GM21423 (cell line): Measurements from ENCODE around the gene HOXD9.

Experiments used
- ATAC-seq: cut with Tn5 transposase; IDR thresholded peaks from one replicate; pipeline ENCODE4 v1.9.1; 2021; ENCODE audit warnings: mild to moderate bottlenecking, moderate library complexity; ENCODE audit not compliant: unreplicated experiment

The HOXD9 gene

DNA sequence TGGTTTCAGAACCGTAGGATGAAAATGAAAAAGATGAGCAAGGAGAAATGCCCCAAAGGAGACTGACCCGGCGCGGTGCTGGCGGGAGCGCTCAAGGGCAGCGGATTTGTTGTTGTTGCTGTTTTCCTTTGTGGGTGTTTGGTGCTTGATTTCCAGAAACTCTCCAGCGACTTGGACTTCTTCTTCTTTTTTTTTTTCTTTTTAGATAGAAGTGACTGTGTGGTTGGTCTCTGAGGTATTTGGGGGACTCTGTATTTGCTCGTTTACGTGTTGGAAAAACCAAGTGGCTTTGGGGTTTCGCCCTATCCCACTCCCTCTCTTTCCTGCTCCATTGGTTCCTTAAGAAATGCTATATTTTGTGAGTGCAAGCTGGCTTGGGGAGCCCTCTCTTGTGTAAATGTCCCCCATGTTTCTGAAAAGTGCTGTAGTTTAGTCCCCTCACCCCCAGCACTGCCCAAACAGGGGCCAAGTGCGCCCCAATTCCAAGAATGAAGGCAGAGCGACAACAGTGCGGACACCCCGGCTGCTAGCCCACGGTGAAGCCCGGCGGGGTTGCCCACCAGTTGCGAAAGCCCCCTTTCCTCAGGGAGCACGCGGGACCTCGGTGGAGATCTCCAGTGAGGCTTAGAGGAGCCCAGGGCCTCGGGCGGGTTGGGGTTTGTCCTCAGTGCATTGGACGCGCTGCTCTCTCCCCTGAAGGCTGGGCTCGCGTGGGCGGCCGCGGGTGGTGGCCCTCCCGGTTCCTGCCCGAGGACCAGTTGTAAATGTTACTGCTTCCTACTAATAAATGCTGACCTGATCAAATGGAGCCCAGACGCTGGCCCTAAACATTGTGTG, 1.8 kb downstream of the HOXD9 start:
- ATAC-seq, result no peak

DNA sequence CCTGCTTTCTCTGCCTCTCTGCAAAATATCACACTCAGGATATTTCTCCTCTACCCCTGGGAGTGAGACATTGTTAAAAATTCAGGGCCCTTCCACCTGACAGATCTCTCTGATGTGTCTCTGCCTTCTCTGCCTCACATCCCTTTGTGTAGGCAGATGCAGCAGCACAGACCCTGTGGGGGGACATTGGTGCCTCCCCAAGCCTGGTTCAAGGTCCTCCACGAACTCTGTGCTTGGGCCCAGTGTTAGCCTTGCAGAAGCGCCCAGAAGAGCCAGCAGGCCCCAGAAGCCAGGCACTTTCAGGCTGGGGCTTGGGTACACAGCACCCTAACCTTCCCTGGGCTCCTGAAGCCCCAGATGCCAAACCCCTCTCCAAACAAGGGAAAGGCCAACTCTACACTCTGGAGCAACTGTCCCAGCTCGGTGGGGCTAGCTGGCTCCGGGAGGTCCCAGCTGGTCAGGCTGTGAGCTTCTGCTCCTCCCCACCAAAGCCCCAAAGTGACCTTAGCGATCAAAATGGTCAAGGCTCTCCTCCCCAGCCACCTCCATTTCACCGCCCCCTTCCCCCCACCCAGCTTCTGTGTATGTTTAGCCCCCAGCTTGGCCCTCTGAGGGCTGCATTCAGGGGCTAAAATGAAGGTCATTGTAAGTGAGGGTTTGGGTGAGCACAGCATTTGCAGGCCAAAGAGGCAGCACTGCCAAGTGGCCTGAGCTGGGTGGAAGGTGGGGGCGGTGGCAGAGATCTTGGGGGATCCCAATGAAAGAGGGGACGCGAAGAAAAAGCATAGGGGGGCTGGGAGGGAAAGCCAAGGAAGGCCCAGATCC, 2.6 kb downstream of the HOXD9 start:
- no peak for ATAC-seq

DNA sequence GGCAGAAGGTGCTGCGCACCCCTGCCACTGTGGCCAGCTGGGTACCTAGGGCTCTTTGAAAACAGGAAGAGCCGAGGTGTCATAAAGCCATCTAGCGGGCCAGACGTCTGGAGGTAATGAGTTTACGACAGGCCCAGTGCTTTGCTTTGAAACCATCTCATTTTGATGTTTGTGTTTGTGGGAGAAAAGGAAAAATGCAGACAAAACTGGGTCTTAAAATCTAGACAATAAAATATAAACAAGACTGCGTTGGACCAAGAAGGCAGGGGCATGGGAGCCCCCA, 3.2 kb downstream of the HOXD9 start:
- no peak for ATAC-seq

DNA sequence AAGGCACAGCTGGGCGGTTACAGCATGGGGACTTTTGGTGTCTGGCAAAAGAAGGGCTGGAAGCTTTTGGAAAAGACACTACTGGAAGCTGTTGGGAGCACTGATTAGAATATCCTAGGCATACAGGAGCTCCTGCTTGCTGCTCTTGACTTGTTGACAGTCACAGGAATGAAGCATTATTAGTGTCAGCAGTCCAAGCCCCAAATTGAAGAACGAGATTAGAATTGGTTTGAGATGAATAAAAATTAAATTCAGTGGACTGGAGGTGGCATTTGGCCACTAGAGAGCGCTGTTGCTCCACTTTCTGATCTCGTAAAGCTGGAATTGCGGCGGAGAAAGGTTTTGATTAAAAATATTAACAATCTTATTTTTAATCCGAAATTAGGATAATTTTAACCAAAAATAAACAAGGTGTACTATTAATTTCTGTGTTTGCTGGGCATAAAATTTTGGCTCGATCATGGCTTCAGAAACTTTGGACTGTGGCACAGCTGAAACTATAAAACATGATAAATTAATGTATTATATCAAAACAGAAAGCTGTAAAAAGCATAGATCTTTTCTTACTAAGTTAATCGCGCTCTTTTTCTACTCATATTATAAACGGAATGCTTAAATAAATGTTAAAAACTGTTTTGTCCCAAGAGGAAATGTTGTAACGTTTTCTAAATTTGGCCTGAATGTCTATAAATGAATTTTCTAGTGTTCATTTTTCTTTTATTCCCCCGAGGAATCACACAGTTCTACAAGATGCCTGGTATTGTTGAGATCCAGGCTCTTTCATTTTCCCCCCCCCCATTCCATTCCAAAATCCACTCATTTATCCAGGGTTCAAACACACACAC, 4.6 kb downstream of the HOXD9 start:
- no peak for ATAC-seq

DNA sequence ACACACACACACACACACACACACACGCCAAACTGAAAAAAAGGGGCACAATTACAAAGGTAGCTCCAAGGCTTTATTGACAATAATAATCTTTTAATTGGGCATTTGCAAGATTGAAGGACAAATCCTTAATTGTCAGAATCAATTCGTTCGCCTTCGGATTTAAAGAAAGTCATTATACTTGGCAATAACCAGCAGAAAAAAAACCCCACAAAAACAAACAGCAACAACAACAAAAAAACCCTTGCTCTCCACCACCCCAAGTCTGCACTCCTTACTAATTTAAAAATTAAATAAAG, 5.2 kb downstream of the HOXD9 start:
- ATAC-seq, result no peak

DNA sequence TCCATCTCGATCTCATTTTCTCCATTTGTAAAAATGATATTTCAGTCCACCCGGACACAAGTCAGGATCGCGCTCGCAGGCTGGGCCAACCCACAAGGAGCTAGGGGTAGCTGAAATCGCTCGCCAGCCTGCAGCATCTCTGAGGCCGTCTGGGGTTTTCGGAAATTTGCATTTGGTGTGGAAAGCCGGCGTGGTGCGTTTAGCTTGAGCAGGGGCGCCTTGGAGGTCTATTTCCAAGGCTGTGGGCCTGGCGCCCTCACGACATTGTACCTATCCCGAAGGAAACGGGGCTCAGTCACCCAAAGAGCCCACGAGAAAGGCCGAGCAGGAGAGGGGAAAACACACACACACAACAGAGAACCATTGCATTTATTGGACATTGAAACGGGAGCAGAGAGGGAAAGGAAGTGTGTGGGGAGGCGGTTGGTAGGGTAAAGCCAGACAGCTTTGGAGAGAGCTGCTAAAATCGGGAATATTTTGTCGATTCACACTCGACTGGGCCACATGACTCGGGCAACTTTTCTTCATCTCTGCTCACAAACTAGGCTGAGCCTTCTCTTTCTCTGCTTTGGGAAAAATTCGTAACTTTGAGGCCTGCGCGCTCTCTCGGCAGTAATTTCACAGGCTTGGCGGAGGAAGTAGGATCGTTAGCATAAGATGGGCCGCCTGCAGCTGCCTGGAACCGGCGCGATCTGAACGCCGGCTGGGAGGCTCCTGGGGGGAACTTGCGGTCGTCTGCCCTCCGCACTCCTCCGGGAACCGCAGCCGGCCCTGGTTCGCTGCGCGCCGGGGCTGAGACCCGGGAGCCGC, 5.9 kb downstream of the HOXD9 start:
- no peak for ATAC-seq

DNA sequence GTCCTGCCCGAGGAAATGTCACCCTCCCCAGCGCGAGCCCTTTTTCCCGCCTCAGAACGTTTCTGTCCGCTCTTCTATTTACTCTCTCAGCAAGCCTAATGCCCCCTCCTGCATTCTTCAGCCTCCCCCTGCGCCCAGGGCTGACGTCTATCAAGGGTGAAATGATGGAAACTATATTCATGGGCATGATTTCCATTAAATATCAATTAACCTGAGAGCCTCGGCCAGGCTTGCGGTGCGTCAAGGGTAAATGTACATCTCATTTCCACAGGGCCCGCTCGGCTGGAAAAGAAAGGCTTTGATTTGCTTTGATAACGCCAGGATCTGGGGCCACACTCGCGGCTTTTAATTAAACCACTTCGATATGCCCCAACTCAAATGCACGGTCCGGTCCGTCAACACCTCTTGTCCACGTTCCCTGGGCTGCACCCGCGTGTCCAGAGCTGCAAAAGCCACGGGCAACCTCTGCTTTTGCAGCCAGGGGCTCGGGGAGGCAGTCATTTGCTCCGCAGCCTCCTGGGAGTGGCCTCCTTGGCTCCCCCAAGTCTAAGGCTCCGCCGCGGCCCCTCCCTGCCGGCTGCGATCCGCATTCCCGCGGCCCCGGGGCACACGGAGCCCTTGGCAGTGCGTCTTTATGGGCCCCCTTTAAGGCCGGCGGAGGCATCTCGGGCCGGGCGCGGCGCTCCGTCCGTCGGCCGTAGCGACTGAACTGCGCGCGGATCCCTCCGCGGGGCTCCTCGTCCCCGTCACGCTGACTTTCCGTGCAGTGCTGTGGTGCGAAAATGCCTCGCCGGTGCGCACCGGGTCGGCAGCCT, 6.7 kb downstream of the HOXD9 start, which contains the start of gene HOXD8:
TSS of gene HOXD8 (plus strand) at position 724 of the 815 bp plus-strand sequence. CDS start 662 bp downstream, outside the sequence.
- no peak for ATAC-seq

DNA sequence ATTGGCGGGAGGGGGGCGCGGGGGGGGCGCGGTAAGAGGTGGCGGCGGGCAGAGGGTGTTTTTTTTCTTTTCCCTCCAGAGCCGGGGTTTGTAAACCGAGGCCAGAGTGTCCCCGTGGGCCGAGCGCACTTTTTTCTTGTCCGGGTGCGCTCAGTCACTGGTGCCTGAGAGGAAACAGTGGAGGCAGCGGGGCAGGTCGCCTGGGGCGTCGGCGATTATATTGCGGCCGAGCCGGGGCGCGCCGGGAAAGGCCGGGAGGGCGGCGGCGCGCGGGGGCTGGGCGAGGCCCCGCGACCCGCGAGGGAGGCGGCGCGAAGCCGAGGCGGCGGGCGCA, 7.3 kb downstream of the HOXD9 start:
- ATAC-seq, result no peak

DNA sequence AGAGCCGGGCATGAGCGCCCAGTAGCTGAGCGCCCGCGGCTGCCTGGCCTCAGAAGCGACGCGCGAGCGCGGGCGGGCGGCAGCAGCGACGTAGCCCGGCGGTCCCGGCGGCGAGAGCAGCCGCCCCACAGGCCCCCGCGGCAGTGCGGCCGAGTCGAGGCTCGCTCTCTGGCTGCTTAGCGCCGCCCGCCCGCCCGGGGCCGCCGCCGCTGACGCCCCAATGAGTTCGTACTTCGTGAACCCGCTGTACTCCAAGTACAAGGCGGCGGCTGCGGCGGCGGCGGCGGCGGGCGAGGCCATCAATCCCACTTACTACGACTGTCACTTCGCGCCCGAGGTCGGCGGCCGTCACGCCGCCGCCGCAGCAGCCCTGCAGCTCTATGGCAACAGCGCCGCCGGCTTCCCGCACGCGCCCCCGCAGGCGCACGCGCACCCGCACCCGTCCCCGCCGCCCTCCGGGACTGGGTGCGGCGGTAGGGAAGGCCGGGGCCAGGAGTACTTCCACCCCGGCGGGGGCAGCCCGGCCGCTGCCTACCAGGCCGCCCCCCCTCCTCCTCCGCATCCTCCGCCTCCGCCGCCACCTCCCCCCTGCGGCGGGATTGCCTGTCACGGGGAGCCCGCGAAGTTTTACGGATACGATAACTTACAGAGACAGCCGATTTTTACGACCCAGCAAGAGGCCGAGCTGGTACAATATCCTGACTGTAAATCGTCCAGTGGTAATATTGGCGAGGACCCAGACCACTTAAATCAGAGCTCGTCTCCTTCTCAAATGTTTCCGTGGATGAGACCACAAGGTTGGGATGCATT, 7.8 kb downstream of the HOXD9 start:
- ATAC-seq, result no peak

DNA sequence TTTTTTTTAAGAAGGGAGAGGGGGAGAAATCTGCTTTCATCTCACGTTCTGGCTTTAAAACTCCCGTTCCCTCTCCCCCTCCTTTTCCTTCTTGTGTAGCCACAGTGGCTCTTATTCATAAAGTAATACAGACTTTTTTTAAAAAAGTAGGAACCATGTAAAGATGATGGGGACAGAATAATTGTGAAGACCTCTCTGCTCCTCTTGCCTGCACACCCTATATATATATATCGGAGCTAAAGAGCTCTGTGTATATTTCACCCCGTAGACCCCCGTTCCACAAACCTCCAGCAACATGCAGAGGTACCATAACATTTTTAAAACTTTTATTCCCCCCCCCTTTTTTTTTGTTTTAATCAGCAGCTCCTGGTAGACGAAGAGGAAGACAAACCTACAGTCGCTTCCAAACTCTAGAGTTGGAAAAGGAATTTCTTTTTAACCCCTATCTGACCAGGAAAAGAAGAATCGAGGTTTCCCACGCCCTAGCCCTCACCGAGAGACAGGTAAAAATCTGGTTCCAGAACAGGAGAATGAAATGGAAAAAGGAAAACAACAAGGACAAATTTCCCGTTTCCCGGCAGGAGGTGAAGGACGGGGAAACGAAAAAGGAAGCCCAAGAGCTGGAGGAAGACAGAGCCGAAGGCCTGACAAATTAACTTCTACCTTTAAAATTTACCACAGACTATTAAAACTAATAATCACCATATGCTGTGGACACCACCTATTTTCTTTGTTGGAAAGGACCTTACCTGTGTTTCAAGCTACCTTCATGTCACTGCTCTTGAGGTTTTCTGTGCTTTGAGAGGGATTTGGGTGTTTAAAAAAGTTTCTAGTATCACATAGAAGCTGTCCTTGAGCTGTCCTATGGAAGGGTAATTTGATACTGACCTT, 8.7 kb downstream of the HOXD9 start:
- no peak for ATAC-seq

DNA sequence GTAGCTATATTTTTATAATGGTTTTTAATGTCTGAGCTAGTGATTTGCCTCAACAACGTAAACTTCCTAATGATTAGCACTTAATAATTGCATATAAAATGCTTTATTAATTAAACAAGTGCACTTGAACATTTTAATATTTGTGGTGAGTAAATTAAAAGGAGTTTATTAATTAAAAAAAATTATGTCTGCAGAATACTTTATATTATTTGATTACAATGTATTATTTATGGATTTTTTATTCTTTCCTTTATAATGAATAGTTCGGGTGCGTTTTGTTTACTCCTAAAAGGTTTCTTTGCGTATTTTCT, 9.3 kb downstream of the HOXD9 start:
- no peak for ATAC-seq

DNA sequence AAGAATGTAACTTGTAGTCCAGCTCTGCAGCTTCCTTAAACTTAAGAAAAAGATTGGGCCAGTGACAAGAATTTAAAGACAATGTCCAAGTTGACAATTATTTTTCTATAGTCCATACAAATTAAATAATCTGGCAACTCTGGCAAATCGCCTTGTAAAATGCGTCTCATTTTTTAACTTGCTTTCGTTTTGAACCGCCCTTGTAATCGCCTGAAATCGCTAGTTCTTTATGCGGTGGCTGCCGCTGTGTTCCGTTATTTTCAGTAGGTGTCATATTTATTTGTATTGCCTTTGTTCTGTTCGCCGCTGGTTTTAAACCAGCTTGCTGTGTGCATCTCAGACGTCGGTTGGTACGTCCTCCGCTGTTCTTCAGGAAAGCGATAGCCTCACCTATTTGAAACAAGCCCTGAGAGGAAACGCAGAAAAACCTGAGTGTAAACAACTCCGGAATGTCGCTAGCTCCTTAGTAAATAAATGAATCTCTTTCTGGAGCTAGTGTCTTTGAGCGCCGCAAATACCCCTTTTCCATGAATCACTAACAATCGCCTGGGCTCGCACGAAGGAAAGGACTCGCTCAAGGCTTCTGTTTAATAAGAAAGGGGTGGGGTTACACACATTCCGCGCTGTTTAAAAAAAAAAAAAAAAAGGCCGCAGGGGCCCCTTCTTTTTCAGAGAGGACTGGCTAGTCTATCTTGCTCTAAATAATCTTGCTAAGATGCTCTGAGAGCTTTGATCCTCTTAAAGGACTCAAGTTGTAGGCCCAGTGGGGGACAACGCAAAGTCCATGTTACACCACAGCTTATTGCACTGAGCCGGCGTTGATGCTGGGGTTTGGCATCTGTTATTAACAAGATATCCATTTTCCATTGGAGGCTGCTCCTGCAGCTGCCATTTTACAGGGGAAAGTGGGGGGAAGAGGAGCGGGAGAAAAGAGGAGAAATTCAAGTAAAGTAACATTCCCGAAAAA, 10.0 kb downstream of the HOXD9 start:
- no peak for ATAC-seq

DNA sequence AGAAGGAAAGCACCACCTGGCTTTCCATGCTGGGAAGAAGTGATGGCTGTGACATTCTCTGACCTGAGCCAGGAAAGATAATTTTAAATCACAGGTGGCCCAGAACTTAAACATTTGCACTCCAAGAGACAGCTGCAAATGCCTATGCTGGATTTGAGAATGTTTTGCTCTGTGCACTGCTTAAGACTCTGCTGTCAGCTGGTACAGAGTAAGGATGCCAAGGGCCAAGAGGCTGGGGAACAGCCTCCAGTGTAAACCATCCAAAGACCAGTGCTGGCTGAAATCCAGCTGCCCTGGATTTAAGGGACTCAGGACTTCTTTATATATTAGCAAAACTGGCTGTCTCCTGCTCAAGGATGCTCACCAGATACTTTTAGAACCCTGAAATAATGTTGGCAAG, 10.9 kb downstream of the HOXD9 start:
- no peak for ATAC-seq

DNA sequence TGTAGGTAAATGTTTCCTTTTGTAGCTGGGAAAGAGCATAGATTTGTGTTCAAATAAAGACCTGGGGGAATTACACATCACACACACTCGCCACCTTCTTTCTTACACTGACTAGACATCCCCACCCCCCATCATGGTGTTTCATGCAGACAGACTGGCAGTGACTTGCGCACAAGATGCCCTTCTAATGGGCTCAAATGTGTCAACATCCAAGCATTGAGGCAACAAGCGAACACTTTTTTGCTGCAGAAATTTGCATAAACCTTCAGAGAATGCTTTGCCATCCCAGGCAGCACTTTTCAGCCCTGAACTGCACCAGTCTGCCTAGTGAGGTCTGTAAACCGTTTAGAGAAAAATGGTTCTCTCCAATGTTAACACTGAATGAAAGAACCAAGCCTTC, 11.5 kb downstream of the HOXD9 start:
- ATAC-seq, result no peak

DNA sequence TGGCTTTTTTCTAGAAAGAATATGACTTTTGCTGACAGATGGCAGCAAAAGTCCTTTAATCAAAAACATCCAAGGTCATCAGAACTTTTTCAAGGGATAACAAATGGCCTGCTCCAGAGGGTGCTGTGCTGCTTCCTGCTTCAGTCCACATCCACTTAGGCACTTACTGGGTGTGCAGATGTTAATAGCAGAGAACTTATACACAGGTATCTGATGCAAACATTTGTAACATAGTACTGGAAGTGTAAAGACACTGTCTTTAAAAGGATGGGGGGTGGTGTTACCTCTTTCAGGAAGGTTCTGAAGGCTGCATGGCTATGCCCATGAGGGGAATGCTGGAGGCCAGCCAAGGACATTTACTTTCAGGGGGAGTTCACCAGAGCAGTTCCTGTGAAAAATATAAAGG, 12.5 kb downstream of the HOXD9 start:
- no peak for ATAC-seq

DNA sequence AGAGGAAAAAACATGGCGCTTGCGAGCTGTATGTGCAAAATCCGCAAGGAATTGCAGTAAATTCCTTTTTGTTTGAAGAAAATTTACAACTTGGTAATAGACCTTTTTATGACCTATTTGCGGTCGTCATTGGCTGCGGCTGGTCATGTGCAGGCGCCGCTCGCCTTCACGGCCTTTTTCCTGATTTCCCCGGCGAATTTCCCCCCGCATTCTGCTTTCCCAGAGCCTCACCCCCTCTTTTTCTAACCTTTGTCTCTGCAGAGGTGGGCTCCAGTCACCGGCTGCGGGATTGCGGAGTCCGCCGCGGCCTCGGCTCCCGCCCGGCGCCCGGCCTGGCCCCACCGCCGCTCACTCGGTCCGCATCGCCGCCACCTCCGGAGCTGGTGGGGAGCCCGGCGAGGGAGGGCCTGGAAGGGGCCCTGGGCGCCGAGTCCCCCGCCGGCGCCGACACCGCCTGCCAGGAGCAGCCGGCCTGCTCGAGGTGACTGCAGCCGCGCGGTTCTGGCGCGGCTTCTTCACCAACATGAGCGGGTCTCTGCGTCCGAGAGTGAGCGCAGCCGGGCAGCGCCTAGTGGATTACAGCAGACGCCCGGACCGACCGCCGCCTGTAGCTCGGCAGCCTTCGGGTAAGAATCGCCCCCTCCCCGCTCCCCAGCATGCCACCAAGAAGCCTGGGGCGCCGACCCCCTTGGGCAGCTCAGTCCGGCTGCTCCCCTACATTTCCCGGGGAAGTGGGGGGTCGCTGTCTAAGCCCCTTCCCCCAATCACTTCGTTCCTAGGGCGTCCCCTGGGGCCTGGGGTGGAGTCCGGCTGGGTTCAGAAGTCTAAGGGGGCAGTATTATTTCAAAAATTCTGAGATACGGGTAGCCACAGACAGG, 14.1 kb downstream of the HOXD9 start:
- no peak for ATAC-seq
